EL (cell line): ENCODE results near the gene ARR3.
"Not testable (repeated sequence)": the region's sequence is repeated elsewhere in the genome, so short reads cannot be mapped to it uniquely, and the experiment has no call there.

Experiments
- DNase-seq: peaks from one replicate; pipeline ENCODE4 v3.0.0-alpha.2; 2016

The ARR3 gene

GRCh38 chrX:70281951-70282350, 13.8 kb downstream of the ARR3 start, which contains the start of gene RAB41:
RAB41 (plus strand) TSS chrX:70282172; CDS start chrX:70282218, 46 bp downstream.
- DNase-seq: no peak

GRCh38 chrX:70289168-70289792, 21.1 kb downstream of the ARR3 start:
- DNase-seq: peak; percentile 18

GRCh38 chrX:70289793-70290770, 21.9 kb downstream of the ARR3 start, which contains the start of the genes KIF4A and PDZD11:
KIF4A (plus strand) TSS chrX:70290104; CDS start chrX:70290459, 355 bp downstream.
PDZD11 (minus strand) TSS chrX:70289927; CDS start chrX:70289341, 586 bp downstream.
- DNase-seq: peak; percentile 83

- DNase-seq: no peak
These were observed 24.7 kb downstream of the ARR3 start for GRCh38 chrX:70292788-70293187.

- peak; percentile 26 for DNase-seq
These were observed 25.5 kb downstream of the ARR3 start for GRCh38 chrX:70293621-70294020.

- DNase-seq: no peak
These were observed 33.6 kb downstream of the ARR3 start for GRCh38 chrX:70301716-70302115.

GRCh38 chrX:70313503-70313902, 45.4 kb downstream of the ARR3 start:
- peak; percentile 58 for DNase-seq

GRCh38 chrX:70322784-70323183, 54.6 kb downstream of the ARR3 start:
- no peak for DNase-seq

DNA sequence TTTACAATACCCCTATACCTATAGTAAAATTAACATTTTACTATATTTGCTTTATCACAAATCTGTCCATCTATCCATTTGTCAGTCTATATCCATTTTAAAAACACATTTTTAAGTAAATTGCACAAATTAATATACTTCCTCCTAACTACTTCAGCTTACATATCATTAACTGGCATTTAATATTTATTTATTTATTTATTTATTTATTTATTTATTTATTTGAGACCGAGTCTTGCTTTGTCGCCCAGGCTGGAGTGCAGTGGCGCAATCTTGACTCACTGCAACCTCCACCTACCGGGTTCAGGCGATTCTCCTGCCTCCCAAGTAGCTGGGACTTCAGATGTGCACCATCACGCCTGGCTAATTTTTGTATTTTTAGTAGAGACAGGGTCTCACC, 55.5 kb downstream of the ARR3 start:
- DNase-seq: not testable (repeated sequence)

GRCh38 chrX:70324326-70324725, 56.2 kb downstream of the ARR3 start:
- no peak for DNase-seq

DNA sequence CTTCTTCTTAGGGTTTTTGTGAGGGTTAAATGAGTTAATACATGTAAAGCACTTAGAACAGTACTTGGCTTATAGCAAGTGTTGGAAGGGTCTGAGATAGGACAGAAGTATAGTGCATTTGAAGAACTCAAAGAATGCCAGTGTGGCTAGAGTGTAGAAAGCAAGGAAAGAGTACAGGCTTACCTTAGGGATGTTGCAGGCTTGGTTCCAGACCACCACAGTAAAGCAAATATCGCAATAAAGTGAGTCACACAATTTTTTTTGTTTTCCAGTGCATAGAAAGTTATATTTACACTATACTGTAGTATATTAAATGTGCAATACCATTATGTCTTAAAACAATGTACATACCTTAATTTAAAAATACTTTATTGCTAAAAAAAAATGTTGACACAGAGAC, 63.0 kb downstream of the ARR3 start:
- DNase-seq: no peak
